ENCODE measurements around the gene TBPL2. TPM values are rescaled to one million over a fixed set of nuclear protein-coding genes. Genes with fewer than 3 reads are reported as not detected.

The TBPL2 gene
- total RNA-seq, 1 experiment from 2014 or later, result not detected

GRCh38 chr14:55404173-55404854 lies 36.1 kb downstream of the TBPL2 start:
- no peak for DNase-seq (ENCODE audit: low read depth)

- no peak for DNase-seq (ENCODE audit: low read depth)
These were observed 38.7 kb downstream of the TBPL2 start for GRCh38 chr14:55401751-55402150.

- DNase-seq (ENCODE audit: low read depth), result no peak
These were observed 40.6 kb downstream of the TBPL2 start for GRCh38 chr14:55399852-55400251.

GRCh38 chr14:55399183-55399582 lies 41.2 kb downstream of the TBPL2 start:
- no peak for DNase-seq (ENCODE audit: low read depth)

GRCh38 chr14:55398679-55399078 lies 41.7 kb downstream of the TBPL2 start:
- peak; percentile 95 for DNase-seq (ENCODE audit: low read depth)

GRCh38 chr14:55389330-55389729 lies 51.1 kb downstream of the TBPL2 start:
- peak; percentile 68 for DNase-seq (ENCODE audit: low read depth)

- peak; percentile 72 for DNase-seq (ENCODE audit: low read depth)
These were observed 52.3 kb downstream of the TBPL2 start for GRCh38 chr14:55388160-55388559.

GRCh38 chr14:55387121-55387520 lies 53.3 kb downstream of the TBPL2 start:
- DNase-seq (ENCODE audit: low read depth), result no peak

GRCh38 chr14:55386037-55386808 lies 54.2 kb downstream of the TBPL2 start:
- DNase-seq (ENCODE audit: low read depth), result no peak

GRCh38 chr14:55384536-55384935 lies 55.9 kb downstream of the TBPL2 start:
- DNase-seq (ENCODE audit: low read depth), result no peak

GRCh38 chr14:55383541-55384140 lies 56.8 kb downstream of the TBPL2 start:
- no peak for DNase-seq (ENCODE audit: low read depth)

- peak; percentile 20 for DNase-seq (ENCODE audit: low read depth)
These were observed 57.4 kb downstream of the TBPL2 start for GRCh38 chr14:55383056-55383466.

GRCh38 chr14:55382483-55382882 lies 57.9 kb downstream of the TBPL2 start:
- peak; percentile 16 for DNase-seq (ENCODE audit: low read depth)

GRCh38 chr14:55381561-55381960 lies 58.9 kb downstream of the TBPL2 start:
- DNase-seq (ENCODE audit: low read depth), result no peak

- DNase-seq (ENCODE audit: low read depth), result no peak
These were observed 59.4 kb downstream of the TBPL2 start for GRCh38 chr14:55381040-55381439.

- no peak for DNase-seq (ENCODE audit: low read depth)
These were observed 63.2 kb downstream of the TBPL2 start for GRCh38 chr14:55377236-55377635.

- no peak for DNase-seq (ENCODE audit: low read depth)
These were observed 65.6 kb downstream of the TBPL2 start for GRCh38 chr14:55374771-55375170.

GRCh38 chr14:55373784-55374705 lies 66.4 kb downstream of the TBPL2 start:
- DNase-seq (ENCODE audit: low read depth), result peak; percentile 64

GRCh38 chr14:55372825-55373224 lies 67.6 kb downstream of the TBPL2 start:
- no peak for DNase-seq (ENCODE audit: low read depth)

- no peak for DNase-seq (ENCODE audit: low read depth)
These were observed 68.0 kb downstream of the TBPL2 start for GRCh38 chr14:55372423-55372822.

- no peak for DNase-seq (ENCODE audit: low read depth)
These were observed 69.4 kb downstream of the TBPL2 start for GRCh38 chr14:55370883-55371455.
